RWPE2 (cell line): ENCODE data around the gene CTNND2.

Experiments
- ATAC-seq: fragments of 200-7000 bp; cut with Tn5 transposase; 3 replicates; pipeline ENCODE4 v1.9.1; 2021; ENCODE audit warnings: low read depth
- DNase-seq: peaks from one replicate; pipeline ENCODE4 v3.0.0-alpha.2; 2020; ENCODE audit warnings: low spot score
- H3K27ac ChIP-seq: fragments of 450-650 bp; 2 replicates; pipeline ENCODE4 v1.5.1; 2017; ENCODE audit warnings: mild to moderate bottlenecking; ENCODE audit not compliant: poor library complexity, severe bottlenecking
- H3K27me3 ChIP-seq: fragments of 250-450 bp; sonication (Bioruptor Pico); 2 replicates; pipeline ENCODE4 v1.5.1; 2021; ENCODE audit warnings: mild to moderate bottlenecking, moderate library complexity; ENCODE audit not compliant: insufficient read depth, poor library complexity, severe bottlenecking
- H3K36me3 ChIP-seq: fragments of 250-450 bp; sonication (Bioruptor Pico); 2 replicates; pipeline ENCODE4 v1.5.1; 2020; ENCODE audit warnings: low read depth, mild to moderate bottlenecking, moderate library complexity
- H3K4me1 ChIP-seq: fragments of 250-450 bp; sonication (Bioruptor Pico); 2 replicates; pipeline ENCODE4 v1.5.1; 2021; ENCODE audit warnings: mild to moderate bottlenecking, moderate library complexity; ENCODE audit not compliant: insufficient read depth, poor library complexity, severe bottlenecking
- H3K4me3 ChIP-seq: fragments of 250-450 bp; sonication (Bioruptor Pico); 2 replicates; pipeline ENCODE4 v1.5.1; 2021; ENCODE audit warnings: mild to moderate bottlenecking, moderate library complexity; ENCODE audit not compliant: severe bottlenecking
- H3K9me3 ChIP-seq: fragments of 250-450 bp; sonication (Bioruptor Pico); 2 replicates; pipeline ENCODE4 v1.5.1; 2021; ENCODE audit warnings: mild to moderate bottlenecking, moderate library complexity; ENCODE audit not compliant: severe bottlenecking
- CTCF ChIP-seq: fragments of 450-650 bp; IDR thresholded peaks from one replicate; pipeline ENCODE4 v1.5.1; 2017; ENCODE audit warnings: mild to moderate bottlenecking, moderate library complexity; ENCODE audit not compliant: poor library complexity, severe bottlenecking

CTNND2 gene

GRCh38 chr5:11573140-11573992 is 330.9 kb downstream of the CTNND2 start:
- Histone ChIP-seq H3K27ac (no peak overlapping the region), H3K9me3 (no peaks in the 10 kb centered on the region), H3K36me3 (no peaks in the 10 kb centered on the region), H3K27me3 (peaks cover 25% of the 10 kb centered on the region), H3K4me3 (no peak overlapping the region), H3K4me1 (no peaks in the 10 kb centered on the region)
- ATAC-seq (no peak), DNase-seq (no peak)
- no peak for TF ChIP-seq CTCF

- TF ChIP-seq CTCF, result no peak
- ATAC-seq (no peak), DNase-seq (no peak)
- Histone ChIP-seq H3K36me3 (no peaks in the 10 kb centered on the region), H3K27me3 (no peaks in the 10 kb centered on the region), H3K27ac (no peak overlapping the region), H3K4me3 (no peak overlapping the region), H3K4me1 (no peaks in the 10 kb centered on the region), H3K9me3 (no peaks in the 10 kb centered on the region)
These were observed 339.5 kb downstream of the CTNND2 start for GRCh38 chr5:11564706-11565105.

GRCh38 chr5:11563822-11564221 is 340.4 kb downstream of the CTNND2 start:
- H3K4me3 ChIP-seq, result no peak overlapping the region
- H3K9me3 ChIP-seq, result no peaks in the 10 kb centered on the region
- ATAC-seq, result no peak
- H3K27ac ChIP-seq, result no peak overlapping the region
- no peaks in the 10 kb centered on the region for H3K27me3 ChIP-seq
- H3K4me1 ChIP-seq, result no peaks in the 10 kb centered on the region
- no peak for DNase-seq
- no peak for TF ChIP-seq CTCF
- no peaks in the 10 kb centered on the region for H3K36me3 ChIP-seq

- H3K27ac ChIP-seq, result no peak overlapping the region
- no peak for DNase-seq
- H3K27me3 ChIP-seq, result peaks cover 8% of the 10 kb centered on the region
- H3K4me1 ChIP-seq, result no peaks in the 10 kb centered on the region
- ATAC-seq, result no peak
- H3K9me3 ChIP-seq, result no peaks in the 10 kb centered on the region
- no peak for TF ChIP-seq CTCF
- no peaks in the 10 kb centered on the region for H3K36me3 ChIP-seq
- no peak overlapping the region for H3K4me3 ChIP-seq
These were observed 343.1 kb downstream of the CTNND2 start for GRCh38 chr5:11560915-11561697.

GRCh38 chr5:11557063-11557462 is 347.2 kb downstream of the CTNND2 start:
- Histone ChIP-seq H3K4me1 (no peaks in the 10 kb centered on the region), H3K36me3 (no peaks in the 10 kb centered on the region), H3K9me3 (no peaks in the 10 kb centered on the region), H3K27me3 (peaks cover 42% of the 10 kb centered on the region), H3K4me3 (no peak overlapping the region), H3K27ac (no peak overlapping the region)
- ATAC-seq, result no peak
- no peak for TF ChIP-seq CTCF
- no peak for DNase-seq
